ENCODE data around the gene GBP3. TPM values are rescaled to one million over a fixed set of nuclear protein-coding genes. Genes with fewer than 3 reads are reported as not detected.

The GBP3 gene
- total and polyA plus RNA-seq, 2 experiments from 2014 or later, result 0.13 TPM; not detected in 1

GRCh38 chr1:89060091-89060490, 37.4 kb upstream of the GBP3 start:
- Mint-ChIP-seq H3K4me1 (no peaks in the 10 kb centered on the region; the same call in 2 of the 3 replicates), H3K27me3 (ENCODE audit: insufficient read depth, low read depth, poor library complexity) (no peaks in the 10 kb centered on the region), H3K36me3 (ENCODE audit: low read depth) (no peaks in the 10 kb centered on the region), H3K9me3 (no peaks in the 10 kb centered on the region), H3K4me3 (no peak overlapping the region), H3K27ac (no peak overlapping the region)
- H3K4me1 ChIP-seq (ENCODE audit: insufficient read depth), result no peaks in the 10 kb centered on the region
- no peak overlapping the region for H3K4me3 ChIP-seq
- H3K27ac ChIP-seq (ENCODE audit: low read depth), result no peak overlapping the region
- H3K27me3 ChIP-seq (ENCODE audit: insufficient read depth), result no peaks in the 10 kb centered on the region
- no peak overlapping the region for H2AFZ ChIP-seq
- no peak overlapping the region for H3K4me2 ChIP-seq
- H3K36me3 ChIP-seq (ENCODE audit: insufficient read depth), result no peaks in the 10 kb centered on the region
- H4K20me1 ChIP-seq (replicated peaks; ENCODE audit: insufficient read depth), result no peaks in the 10 kb centered on the region
- no peaks in the 10 kb centered on the region for H3F3A ChIP-seq (replicated peaks; ENCODE audit: low read depth)
- no peak for DNase-seq (ENCODE audit: low spot score)
- H3K9me2 ChIP-seq (ENCODE audit: insufficient read depth), result no peaks in the 10 kb centered on the region
- H3K79me2 ChIP-seq (replicated peaks; ENCODE audit: insufficient read depth), result no peaks in the 10 kb centered on the region
- ATAC-seq, result no peak
- no peak for TF ChIP-seq POLR2AphosphoS5 (IDR thresholded peaks at IDR 0.05; ENCODE audit: low read depth)
- no peak for TF ChIP-seq REST (IDR thresholded peaks at IDR 0.05; ENCODE audit: unreplicated experiment)
- TF ChIP-seq STAT1 (IDR thresholded peaks at IDR 0.05; ENCODE audit: unreplicated experiment), result no peak
- TF ChIP-seq EZH2phosphoT487 (IDR thresholded peaks at IDR 0.05; ENCODE audit: unreplicated experiment), result no peak
- TF ChIP-seq NANOG (IDR thresholded peaks at IDR 0.05; ENCODE audit: borderline replicate concordance), result no peak
- no peak for TF ChIP-seq EZH2 (IDR thresholded peaks at IDR 0.05; ENCODE audit: low read depth, unreplicated experiment)
- TF ChIP-seq JUNB (IDR thresholded peaks at IDR 0.05; ENCODE audit: unreplicated experiment), result no peak
- no peak for TF ChIP-seq CTCF (conservative IDR thresholded peaks at IDR 0.05; ENCODE audit: low read depth in 2 of 2)
- no peak for TF ChIP-seq ZNF114 (CRISPR knock-in tag; IDR thresholded peaks at IDR 0.05)
- no peak for TF ChIP-seq ZNF331 (CRISPR knock-in tag; IDR thresholded peaks at IDR 0.05; ENCODE audit: low read depth)
- TF ChIP-seq CREB1 (CRISPR knock-in tag; IDR thresholded peaks at IDR 0.05; ENCODE audit: low read depth), result no peak
- TF ChIP-seq ZNF462 (CRISPR knock-in tag; IDR thresholded peaks at IDR 0.05), result no peak
- no peak for TF ChIP-seq ETS1 (IDR thresholded peaks at IDR 0.05)
